MV-4-11 (cell line): ENCODE data around the gene HTRA2.
"Not testable (repeated sequence)": the region's sequence is repeated elsewhere in the genome, so short reads cannot be mapped to it uniquely, and the experiment has no call there.

ENCODE experiments used
- DNase-seq: peaks from one replicate; lab custom pipeline; 2025; lab: John Stamatoyannopoulos, UW

The HTRA2 gene

DNA sequence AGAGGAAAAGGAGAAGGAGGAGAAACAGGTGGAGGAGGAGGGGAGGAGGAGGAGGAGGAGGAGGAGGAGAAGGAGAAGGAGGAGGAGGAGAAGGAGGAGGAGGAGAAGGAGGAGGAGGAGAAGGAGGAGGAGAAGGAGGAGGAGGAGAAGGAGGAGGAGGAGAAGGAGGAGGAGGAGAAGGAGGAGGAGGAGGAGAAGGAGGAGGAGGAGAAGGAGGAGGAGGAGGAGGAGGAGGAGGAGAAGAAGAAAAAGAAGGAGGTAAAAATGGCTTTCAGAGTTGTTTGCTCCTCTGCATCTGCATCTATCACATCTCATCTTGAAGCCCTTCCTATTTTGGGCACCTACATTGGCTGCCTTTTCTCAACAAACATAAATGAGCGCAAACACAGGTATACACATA lies 31.3 kb downstream of the HTRA2 start:
- not testable (repeated sequence) for DNase-seq

DNA sequence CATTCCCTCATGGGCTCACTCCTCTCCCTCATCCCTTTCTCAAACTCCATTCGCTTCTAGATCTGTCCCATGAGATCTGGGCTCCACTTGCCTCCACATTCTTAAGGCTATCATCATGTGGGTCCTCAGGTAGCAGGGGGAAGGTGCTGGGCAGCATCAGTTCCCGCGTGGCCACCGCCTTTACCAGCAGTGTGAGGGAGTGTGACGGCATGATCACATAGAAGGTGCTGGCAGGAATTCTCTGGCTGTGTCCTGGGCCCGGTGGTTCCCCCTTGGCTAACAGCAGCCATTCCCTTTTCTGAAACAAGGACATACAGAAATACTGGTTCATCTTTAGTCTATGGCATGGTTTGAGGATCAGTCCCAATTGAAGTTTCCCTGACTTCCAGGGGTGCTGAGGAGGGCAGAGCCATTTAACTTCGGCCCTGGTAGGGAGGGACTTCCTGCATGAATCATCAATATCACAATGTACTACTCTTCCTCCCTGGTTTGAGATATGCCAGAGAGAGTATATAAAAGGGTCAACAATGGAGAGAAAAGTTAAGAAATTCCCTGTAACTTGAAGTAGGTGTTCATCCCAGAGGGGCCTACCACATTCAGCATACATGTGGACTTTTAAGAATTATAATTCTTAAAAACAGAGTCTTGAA lies 32.5 kb downstream of the HTRA2 start:
- no peak for DNase-seq

DNA sequence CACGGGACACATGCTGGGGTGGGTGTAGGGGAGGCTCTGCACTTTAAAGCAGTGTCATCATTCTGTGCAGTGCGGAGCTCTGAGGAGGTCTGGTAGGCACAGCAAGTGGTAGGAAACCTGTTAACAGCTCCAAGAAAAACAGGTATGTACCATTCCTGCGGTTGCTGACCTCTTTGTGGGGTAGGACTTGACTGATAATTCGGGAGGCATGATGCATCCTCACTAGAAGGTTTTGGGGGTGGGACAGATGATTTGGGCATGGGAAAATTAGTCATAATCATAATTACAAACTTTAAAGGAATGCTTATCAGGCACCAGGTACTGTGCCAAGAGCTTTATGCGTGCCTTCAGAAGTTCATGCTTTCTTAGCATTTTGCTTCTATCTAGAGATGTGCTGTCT lies 34.5 kb downstream of the HTRA2 start:
- DNase-seq, result no peak

DNA sequence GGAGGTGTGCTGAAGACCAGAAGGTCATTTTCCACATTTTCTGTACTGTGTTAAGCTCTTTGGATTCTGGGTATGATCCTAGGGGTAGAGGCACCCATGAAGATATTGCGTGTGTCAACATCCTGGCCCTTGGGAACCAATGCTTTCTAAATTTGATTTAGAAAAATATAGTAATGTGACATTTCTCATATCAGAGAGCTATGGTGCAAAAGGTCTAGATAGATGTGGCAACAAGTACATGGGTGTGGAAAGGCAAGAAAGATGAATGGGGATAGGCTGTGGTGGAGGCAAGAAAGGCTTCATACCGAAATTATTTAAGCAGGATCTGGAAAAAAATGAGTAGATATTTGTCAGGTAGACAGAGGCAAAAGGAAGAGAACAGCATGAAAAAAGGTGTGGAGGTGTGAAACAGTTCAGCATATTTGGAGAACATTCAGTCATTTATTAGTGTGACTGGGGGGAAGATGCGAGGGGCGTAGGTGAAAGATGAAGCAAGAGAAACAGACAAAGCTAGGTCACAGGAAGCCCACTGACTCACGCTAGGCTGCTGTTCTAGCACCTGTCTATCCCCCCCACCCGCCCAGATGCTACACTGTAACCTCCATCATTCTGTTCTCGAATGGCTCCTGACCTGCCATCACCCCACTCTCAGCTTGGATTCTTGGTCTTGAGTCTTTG lies 36.5 kb downstream of the HTRA2 start:
- DNase-seq, result no peak

DNA sequence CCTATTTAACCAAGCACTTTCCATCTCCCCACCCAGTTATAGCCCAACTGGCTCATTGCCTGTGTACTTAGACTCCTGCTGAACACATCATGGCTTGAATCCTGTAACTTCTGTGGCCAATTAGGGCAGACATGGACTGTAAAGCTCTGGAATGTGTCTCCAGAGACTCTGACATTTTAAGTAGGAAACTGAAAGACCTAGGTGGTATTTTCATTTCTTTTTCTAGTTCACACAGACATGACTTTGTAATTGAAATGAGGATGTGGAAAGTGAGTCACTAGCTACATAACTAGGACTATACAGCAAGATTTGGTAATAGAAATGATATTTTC lies 37.0 kb downstream of the HTRA2 start:
- peak; percentile 68 for DNase-seq

DNA sequence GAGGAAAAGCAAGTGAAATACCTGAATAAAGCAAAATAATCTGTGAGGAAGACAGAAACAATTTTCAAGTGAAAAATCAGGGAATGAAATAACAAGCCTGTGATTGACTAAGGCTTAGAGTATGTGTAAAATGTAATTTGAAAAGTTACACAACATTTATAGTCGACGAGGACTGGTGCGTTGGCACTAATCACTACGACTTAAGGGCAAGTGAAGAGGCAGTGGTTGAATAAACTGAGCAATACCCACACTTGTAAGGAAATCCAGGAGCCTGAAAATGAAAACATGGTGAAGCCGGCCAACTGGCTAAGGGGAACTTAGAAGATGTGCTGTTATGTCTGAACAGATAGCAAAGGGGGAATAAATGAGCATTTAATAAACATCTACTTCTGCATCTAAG lies 38.1 kb downstream of the HTRA2 start:
- DNase-seq, result no peak

DNA sequence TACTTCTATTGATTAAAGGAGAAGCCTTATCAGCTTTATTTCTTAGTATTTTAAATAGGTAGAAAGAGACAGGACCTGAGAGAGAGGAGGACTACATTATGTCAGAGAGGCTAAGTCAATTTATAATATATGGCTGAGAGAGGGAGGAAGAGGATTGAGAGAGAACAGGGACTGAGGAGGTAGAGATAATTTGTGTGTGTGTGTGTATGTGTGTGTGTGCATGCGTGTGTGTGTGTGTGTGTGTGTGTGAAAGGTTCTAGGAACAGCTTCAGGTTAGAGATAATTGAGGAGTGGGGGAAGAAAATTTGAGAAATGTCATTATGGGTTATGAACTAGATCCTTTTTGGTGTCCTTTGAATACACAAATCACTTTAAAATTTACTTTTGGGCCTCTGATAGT lies 40.0 kb downstream of the HTRA2 start:
- no peak for DNase-seq

DNA sequence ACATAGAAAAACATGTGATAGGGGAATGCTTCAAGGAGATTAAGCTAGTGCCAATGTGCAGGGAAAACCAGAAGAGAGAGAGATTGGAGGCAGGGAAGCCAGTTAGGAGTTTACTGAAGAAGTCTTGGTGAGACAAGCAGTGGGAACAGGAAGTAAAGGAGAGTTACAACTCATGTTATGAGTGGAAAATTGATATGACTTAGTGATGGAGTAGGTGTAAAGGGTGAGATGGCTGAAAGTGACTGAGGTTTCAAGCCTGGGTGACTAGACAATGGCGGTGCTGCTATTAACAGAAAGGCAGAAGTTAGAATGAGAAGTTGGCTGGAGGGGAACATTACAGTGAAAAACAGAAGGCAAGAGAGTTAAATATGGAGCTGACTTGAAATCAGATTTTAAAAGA lies 41.3 kb downstream of the HTRA2 start:
- peak; percentile 32 for DNase-seq

DNA sequence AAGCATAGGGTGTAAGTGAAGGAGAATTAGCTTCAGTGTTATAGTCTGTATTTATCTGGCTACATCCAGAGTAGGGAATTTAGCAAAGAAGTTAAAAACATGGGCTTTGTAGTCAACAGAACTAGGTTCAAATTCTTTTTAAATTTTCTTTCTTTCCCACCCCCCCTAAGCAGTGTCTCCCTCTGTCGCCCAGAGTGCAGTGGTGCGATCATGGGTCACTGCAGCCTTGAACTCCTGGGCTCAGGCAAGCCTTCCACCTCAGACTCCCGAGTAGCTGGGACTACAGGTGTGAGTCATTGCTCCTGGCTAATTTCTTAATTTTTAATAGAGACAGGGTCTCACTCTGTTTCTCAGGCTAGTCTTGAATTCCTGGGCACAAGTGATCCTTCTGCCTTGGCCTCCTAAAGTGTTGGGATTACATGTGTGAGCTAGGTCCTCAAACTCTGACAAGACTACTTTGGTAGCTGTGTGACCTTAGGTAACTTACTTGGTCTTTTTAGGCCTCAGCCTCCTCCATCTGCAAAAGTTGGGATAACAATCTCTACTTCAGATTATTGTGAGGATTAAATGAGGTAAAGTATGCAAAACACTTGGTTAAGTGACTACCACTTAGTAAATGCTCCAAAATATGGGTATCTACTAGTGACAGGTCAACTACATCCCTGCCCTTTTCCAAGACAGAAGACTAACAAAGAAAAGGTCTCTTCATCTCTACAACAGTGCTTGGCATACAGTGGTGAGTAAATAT lies 42.6 kb downstream of the HTRA2 start:
- DNase-seq, result no peak

DNA sequence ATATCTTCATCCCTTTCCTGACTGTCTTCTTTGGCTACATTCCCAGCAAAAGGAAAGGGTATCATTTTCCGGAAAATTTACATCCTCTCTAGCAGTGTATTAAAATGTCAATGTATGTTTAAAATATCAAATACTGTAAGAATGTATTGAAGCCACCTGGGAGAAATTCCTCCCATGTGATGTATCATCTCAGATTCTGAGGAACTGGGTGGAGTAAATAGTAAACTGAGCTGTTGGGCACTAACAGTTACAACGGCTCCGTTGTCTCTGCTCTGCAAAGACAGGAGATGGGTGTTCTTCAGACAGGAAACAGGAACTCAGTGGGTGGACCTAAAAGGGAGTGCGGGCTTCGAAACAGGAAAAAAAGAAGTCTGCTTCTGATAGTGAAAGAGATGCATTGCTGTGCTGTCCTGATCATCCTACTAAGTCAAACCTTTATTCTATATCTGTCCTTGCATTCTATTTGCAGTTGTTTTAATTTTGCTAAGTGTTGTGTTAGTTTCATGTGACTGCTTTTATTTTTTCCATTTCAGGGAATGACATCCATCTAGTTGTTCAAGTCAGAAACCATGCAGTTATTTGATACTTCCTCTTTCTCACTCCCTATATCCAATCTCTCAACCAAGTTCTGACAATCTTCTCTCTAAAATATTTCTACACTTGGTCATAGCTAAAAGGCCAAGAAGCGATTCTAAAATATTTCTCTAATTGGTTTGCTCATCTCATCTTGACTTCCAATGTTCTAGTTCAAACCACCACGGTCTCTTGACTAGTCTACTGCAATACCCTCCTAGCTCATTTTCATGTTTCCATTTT lies 44.2 kb downstream of the HTRA2 start:
- DNase-seq, result peak; percentile 92

DNA sequence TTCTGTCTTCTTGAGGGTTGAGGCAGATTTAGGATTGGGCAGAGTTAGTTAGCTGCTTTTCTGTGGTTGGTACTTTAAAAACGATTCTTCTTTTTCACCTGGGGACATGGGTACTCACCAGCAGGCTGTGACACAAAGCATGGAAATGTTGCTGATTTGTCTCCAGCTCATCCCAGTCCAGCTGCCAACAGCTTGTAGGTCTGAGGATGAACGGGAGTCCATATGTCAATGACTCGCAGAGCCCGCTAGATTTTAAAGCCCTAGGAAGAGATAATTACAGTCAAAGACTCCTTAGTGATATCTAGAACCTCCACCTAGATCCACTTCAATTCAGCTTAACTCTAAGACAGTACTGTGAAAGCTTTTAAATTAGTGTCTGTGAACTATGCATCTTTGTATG lies 45.6 kb downstream of the HTRA2 start:
- no peak for DNase-seq

DNA sequence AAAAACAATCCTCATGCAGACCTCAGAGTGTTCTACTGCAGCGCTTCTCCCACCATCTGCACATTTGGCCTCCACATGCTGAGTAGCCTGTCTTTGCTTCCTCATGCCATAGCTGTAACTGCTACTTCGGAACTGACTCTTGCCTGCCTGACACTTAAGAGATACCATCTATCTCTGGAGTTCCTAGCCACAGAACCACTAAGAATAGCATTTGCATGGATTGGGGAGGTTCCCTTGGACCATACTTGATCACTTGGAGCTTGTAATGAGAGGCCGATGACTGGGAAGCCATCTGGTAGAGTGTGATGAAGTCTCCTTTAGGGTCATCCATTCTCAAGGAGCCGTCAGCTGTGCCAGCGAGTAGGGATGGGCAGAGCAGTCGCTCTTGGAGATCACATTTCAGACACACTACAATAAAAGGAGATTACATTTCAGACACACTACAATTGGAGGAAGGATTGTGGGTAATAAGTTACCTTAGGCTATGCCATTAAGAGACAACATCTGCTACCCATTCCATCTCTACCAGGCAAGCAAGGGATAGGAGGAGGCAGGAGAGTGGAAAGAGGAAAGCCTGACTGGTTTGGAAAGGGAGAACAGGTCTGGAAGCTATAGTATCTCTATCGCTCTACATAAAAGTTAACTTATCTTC lies 46.6 kb downstream of the HTRA2 start:
- DNase-seq, result no peak

DNA sequence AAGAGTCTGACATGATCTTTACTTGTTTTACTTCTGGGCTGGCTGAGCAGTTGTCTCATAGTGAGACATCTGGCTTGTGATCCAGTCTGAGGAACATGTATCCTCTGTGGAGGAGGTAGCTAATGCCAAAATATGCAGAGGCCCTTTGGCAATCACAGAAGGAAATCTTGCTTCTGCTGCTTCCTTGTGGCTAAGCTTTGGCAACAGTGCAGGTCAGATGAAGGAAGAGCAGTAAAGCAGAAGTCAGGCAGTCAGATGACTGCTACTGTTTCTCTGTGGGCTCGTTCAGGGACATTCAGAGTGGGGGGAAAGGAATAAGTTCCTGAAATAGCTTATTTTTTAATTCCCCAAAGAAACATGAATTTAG lies 47.1 kb downstream of the HTRA2 start:
- DNase-seq, result peak; percentile 93

DNA sequence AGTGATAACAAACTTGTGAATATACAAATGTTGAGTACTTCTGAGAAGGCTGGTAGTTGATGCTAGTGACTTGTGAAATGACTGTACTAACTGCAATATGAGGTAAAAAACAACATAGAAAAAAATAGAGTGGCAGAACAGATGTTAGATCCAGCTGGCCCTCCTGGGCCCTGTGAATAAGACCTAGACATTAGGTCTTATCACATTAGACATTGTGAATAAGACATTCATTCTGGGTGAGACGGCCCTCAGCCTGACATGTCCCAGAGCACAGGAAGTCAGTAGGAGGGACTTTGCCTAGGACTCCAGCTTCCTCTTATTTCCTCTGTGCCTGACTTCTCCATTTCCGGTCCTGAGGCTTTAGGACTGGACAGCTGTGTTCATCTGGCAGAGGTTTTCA lies 47.7 kb downstream of the HTRA2 start:
- peak; percentile 88 for DNase-seq

DNA sequence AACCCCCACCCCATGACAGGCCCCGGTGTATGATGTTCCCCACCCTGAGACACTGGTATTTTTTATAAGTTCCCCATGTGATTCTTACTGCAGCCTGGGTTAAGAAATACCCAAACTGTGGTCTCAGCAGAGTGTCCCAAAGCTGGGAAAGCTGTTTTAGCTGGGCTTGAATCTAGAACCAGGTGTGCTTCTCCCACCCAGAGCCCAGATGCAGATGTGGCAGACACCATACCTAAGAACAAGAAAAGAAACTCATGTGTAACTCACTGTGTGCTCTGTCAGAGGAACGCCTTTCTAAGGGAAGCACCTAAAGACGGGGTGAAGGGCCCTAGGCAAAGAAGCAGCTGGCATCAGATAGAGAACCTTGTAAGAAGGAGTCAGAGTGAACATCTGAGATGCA lies 48.7 kb downstream of the HTRA2 start:
- DNase-seq, result no peak

DNA sequence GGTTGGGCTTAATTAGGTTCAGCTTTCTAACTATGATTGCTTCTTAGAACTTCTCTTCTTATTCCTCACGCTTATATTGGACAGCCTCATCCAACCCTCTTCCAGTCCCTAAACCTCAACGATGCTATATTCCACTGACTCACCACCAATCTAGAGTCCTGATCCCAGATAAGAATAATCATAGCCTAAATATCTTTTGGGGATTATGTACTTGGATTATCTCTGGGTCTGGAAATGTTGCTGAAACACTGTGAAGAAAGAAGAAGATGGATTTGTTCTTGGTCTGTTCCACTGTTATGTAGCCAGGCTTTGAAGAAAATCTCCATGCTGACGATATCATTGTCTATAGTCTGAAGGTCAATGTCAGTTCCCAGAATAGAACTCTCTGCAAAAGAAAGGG lies 51.7 kb downstream of the HTRA2 start:
- DNase-seq, result no peak

DNA sequence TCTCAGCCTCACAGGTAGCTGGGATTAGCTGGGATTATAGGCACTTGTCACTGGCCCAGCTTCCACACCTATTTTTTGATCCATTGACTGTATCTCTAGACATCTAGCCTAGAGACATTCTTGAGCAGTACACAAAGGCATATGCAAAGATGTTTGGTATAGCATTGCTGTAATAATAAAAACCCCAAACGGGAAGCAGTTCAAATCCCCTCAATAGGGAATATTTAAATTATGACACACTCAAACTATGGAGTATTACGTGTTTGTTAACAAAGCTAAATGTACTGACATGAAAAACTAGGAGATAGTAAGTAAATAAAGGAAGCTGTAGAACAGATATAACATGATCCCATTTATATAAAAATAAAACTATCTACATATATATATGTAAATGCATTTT lies 52.5 kb downstream of the HTRA2 start:
- DNase-seq, result no peak
